Right lobe of liver (tissue), 4 donors: ENCODE measurements around the gene ALCAM.

Experiments used
- CTCF ChIP-seq, 4 donors: fragments of 200-600 bp in 3 of 4; fragments of 450-650 bp in 1 of 4; IDR thresholded peaks; one replicate each; pipeline versions ENCODE4 v1.5.1 to v1.8.0; 2016 to 2022; ENCODE audit warnings: antibody characterized with exemption in 4 of 4, mild to moderate bottlenecking in 2 of 4
- POLR2A ChIP-seq: fragments of 450-650 bp; IDR thresholded peaks from one replicate; pipeline ENCODE4 v1.6.1; 2017; ENCODE audit warnings: antibody characterized with exemption, mild to moderate bottlenecking
- donor health status: DM: no; HTN: no; CAD: no.
- donor health status: DM: no; HTN: no; CAD: no.
- donor health status: DM: no; HTN: yes; CAD: no.

- TF ChIP-seq POLR2A (no peak), CTCF (IDR thresholded peaks at IDR 0.05) (no peak)
These were observed 178.3 kb downstream of the ALCAM start for GRCh38 chr3:105545051-105545450.
